ENCODE results near the gene CRB1.

Gene CRB1

DNA sequence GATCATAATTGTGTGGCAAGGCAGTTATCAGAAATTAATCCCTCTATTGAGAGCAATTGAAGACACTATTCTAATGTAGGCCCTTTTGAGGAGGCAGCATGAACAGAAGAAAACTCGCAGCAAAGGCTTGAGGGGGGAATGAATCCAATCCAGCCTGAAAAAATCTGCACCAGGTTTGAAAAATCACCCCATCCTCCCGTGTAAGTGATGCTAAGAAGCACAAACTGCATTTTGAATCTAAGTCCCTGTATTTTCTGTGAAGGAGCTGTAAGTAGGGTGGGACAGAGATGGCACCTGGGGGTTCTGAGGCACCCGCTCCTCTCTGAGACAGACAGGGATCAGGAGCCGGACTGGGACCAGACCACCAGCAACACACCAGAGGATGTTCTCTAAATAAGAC is at the start of gene CRB1:
Gene CRB1 (plus strand): TSS at position 241 of the 400 bp plus-strand sequence. CDS start 161 bp downstream, outside the sequence.
- DNase-seq (ENCODE audit: low spot score): no peak

DNA sequence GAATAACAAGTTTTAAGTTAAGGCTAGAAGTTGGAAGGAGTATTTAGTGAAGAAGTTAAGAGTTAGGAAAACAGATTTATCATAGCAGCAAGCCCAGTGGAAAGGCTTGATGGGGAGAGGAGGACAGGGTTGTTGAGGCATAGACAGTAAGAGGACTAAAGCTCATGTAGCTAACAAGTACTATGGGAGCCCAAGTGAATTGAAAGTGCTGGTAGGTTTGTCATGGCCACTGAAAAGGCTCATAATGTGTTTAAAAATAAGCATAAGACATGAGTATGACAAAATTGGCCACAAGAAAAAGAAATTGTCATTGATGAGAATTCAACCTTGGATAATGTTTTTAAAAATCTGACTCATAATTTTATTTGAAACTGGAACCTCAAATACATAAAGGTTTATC is 49.2 kb upstream of the CRB1 start:
- DNase-seq (ENCODE audit: low spot score): no peak

DNA sequence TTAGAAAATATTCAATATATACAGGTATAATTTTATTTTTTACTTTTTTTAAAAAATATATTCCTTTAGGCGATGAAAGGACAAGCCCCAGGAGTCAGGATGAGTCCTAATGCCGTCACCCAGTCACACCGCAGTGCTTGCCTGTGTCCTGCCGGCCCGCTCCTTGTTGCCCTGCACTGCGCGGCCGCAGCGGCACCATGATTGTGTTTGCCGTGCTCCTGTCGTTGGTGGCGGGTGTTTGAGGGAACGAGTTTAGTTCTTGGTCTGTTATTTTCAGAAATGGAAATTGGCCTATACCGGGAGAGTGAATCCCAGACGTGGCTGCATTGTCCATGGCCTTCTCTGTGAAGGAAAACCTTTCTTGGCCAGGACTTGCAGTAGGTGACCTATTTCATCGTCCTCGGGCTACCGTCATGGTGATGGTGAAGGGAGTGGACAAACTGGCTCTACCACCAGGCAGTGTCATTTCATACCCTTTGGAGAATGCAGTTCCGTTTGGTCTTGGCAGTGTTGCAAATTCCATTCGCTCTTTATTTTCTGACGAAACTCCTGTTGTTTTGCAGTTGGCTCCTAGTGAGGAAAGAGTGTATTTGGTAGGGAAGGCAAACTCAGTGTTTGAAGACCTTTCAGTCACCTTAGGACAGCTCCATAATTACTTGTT is 45.9 kb upstream of the CRB1 start:
- DNase-seq (ENCODE audit: low spot score): no peak

GRCh38 chr1:197222780-197223179 is 45.3 kb upstream of the CRB1 start:
- no peak for DNase-seq (ENCODE audit: low spot score)

DNA sequence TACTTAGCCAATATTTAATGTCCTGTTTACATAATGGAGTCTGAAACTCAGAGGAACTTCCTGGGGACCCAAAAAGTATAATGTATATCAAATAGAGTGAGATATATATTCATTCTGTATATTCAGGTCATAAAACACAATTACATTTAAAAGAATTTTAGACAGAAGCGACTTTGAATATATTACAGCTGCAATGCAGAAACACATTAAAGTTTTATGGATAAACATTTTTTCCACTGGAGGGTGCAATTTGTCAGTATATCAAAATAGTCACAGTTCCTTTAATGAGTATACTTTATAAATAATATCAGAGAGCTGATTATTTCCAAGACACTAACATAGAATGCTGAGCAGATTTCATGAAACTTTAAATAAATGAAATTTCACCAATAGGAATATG is 43.9 kb upstream of the CRB1 start:
- DNase-seq (ENCODE audit: low spot score): no peak

DNA sequence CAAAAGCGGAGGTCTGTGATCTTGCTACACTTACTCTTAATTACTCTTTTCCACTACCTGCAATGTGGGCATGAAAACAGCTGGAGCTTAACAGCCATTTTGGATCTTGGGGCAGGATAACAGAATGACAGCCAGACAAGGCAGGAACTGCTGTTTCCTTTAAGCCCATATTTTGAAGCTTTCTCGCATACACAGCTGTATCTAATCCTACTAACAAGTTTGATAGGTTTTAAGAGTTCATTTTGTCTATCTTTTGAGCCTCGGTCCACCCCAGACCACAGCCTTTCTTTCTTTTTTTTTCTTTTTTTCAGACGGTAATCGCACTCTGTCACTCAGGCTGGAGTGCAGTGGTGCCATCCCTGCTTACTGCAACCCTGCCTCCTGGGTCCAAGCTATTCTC is 42.4 kb upstream of the CRB1 start:
- no peak for DNase-seq (ENCODE audit: low spot score)

GRCh38 chr1:197234581-197234980 is 33.5 kb upstream of the CRB1 start:
- no peak for DNase-seq (ENCODE audit: low spot score)

DNA sequence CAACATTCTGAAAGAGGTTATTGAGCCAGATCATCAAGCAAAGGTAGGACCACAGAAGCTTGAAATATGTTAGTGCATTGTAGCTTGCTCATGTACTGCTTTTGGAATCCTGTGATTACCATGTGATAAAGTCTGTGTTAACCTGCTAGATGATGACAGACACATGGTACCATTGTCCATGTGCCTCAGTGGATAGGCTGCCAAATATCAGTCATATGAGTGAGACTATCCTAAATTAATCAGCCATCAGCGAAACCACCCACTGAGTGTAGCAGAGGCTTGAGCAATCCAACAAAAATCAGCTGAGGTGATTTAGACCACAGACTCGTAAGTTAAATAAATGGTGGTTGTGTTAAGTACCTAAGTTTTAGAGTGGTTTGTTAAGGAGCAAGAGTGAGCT is 32.7 kb upstream of the CRB1 start:
- no peak for DNase-seq (ENCODE audit: low spot score)

DNA sequence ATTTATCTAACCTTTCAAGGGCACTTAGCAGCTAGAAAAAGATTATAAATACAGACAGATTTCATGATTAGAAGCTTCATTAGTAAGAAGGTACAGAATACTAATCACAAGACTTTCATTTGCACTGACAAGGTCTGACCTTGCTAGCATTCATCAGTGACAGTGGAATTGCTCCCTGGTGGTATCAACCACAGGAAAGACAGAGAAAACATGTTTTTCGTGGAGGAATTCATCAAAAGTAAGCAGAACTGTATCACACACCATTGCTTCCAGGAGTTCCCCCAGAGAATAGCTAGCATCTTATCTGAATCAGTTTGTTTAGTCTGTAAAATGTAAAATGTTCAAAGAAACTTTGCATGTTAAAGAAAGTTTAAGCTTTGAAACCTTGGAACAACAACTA is 20.6 kb upstream of the CRB1 start:
- no peak for DNase-seq (ENCODE audit: low spot score)

DNA sequence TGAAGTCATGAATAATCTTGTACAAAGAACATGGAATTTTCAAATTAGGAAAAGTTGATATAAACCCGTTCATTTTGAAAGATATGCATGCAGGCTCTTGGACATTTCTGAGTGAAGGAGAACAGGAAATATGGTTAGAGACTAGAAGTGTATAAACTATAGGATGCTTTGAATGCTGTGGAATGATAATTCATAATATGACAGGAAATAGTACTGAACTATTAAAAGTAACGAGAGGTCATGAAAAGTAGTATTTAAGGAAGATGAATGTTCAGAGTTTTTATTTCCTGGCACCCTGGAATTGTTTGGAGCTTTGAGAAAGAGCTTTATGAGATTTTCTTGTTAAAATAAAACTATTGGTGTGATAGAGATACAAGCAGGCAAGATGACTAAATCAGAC is 18.7 kb upstream of the CRB1 start:
- no peak for DNase-seq (ENCODE audit: low spot score)

- DNase-seq (ENCODE audit: low spot score): no peak
Measured at GRCh38 chr1:197250616-197251015, 17.4 kb upstream of the CRB1 start.

- DNase-seq (ENCODE audit: low spot score): no peak
Measured at GRCh38 chr1:197252973-197253372, 15.1 kb upstream of the CRB1 start.

DNA sequence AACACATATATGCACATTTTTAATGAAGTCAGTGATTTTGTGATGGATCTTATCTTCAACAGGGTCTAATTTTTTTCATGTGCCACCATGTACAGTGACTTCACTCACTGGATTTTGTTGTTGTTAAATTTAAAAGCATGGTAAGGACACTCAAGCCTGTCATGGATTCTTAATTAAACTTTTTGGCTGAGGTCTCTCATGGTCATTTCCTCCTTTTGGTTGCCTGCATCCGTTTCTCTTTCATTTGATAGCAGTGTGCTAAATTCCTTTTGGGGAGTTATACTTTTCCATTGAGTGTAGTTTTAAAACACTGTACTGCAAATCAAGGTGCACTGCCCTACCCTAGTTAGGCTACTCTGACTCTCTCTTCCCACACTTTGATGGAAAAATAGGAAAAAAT is 13.2 kb upstream of the CRB1 start:
- DNase-seq (ENCODE audit: low spot score): no peak

DNA sequence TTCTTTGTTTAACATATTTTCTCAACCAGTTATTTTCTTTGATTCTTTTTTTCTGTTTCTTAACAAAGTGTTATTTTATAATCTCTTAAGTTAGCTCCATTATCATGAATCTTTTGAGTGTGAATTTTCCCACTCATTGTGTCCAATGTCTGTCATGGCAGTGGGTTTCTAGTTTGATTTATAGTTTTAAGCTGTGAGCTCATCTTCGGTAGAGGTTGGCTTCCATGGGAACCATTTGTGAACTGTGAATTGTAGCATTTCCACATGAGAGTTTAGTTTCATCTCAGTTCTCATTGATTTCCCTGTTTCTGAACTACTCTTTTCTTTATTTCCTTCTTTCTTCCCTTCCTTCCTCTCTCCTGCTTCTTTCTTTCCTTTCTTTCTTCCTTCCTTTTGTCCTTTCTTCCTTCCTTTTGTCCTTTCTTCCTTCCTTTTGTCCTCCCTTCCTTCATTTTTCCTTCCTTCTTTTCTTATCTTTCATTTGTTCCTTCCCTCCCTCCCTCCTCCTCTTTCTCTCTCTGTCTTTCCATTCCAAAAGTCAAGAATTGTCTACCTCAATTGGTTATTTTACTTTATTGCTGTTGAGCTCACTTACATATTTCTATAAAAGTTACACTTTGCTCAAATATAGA is 3.0 kb upstream of the CRB1 start:
- DNase-seq (ENCODE audit: low spot score): no peak

DNA sequence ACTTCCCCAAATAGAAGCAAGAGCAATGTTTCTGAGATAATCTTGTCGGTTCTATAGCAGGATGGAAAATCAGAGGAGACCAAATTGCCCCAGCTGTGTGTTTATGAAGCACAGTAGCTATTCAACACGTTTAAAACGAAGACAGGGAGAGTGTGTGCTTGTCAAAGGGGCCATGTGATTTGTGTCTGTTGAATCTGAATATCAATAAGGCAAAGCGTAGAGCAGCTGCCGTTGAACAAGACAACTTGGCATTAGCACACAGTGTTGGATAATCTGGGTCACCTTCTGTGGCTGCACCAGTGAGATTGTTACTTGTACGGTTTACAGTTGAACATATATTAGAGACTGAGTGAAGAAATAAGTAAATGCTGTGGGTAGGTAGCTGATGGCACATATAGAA is 1.0 kb downstream of the CRB1 start:
- DNase-seq (ENCODE audit: low spot score): no peak

- no peak for DNase-seq (ENCODE audit: low spot score)
Measured at GRCh38 chr1:197272791-197273190, 4.7 kb downstream of the CRB1 start.

- no peak for DNase-seq (ENCODE audit: low spot score)
Measured at GRCh38 chr1:197277166-197277565, 9.1 kb downstream of the CRB1 start.

DNA sequence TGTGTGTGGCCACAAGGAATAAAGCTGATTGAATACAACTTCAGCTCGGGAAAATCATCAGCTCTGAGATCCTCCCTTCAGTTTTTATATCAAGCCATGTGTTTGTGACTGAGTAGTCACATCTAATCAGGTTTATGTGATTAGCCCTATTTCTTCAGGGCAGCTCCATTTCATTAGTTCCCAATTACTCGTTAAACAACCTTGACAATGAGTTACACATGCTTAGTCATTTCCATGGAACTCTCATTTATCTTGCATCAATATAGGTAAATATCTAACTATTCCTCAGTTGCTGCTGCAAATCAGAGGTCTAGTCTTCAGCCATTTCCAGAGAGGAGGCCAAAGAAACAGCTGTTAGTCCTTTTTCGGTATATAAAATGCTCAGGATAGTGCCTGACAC is 16.3 kb downstream of the CRB1 start:
- DNase-seq (ENCODE audit: low spot score): no peak

- DNase-seq (ENCODE audit: low spot score): no peak
Measured at GRCh38 chr1:197284966-197285365, 16.9 kb downstream of the CRB1 start.

GRCh38 chr1:197285526-197286205 is 17.6 kb downstream of the CRB1 start:
- DNase-seq (ENCODE audit: low spot score): no peak

GRCh38 chr1:197286634-197287033 is 18.6 kb downstream of the CRB1 start:
- no peak for DNase-seq (ENCODE audit: low spot score)

- no peak for DNase-seq (ENCODE audit: low spot score)
Measured at GRCh38 chr1:197287863-197288262, 19.8 kb downstream of the CRB1 start.

DNA sequence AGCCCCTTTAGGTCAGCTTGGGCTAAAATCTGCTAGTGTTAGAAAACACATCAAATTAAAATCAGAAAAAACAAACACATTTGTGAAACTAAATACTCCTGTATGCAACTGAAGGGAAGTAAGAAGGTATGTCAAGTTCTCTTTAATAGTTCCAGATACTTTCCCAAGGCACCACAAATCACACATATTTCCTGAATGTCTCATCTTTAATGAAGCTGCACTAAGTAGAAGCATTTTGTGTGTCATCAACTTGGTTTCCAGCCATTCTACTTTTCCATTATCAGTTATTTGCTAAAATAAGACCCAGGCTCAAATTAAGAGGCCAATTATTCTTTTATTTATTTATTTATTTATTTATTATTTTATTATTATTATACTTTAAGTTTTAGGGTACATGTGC is 34.7 kb downstream of the CRB1 start:
- no peak for DNase-seq (ENCODE audit: low spot score)

- no peak for DNase-seq (ENCODE audit: low spot score)
Measured at GRCh38 chr1:197303463-197303862, 35.4 kb downstream of the CRB1 start.

All from germinal center (tissue), 1 donor.